GM12878 (cell line): ENCODE measurements around the gene MROH2A. TPM values are rescaled to one million over a fixed set of nuclear protein-coding genes. Genes with fewer than 3 reads are reported as not detected.

Source experiments
- ATAC-seq: fragments of 200-7000 bp; cut with Tn5 transposase; 3 replicates; pipeline ENCODE4 v1.9.1; 2020; ENCODE audit warnings: mild to moderate bottlenecking, moderate library complexity
- BruUV-seq: library from RNA; stranded (reverse); fragments of 400-500 nt; replicated peaks from 2 replicates; lab custom pipeline; 2021; lab: Mats Ljungman, UMichigan
- CTCF ChIA-PET: fragments of 300-600 bp; sonication (Branson Sonifier 250); formaldehyde crosslinking; extraction: SDS; loops from one replicate; lab custom pipeline; 2021; ENCODE audit warnings: inconsistent platforms; lab: Yijun Ruan, JAX
- POLR2A ChIA-PET: fragments of 350-600 bp; formaldehyde crosslinking; extraction: SDS; loops from one replicate; lab custom pipeline; 2021; ENCODE audit warnings: inconsistent platforms; lab: Charles Lee
- RAD21 ChIA-PET: fragments of 300-600 bp; sonication (Branson Sonifier 250); formaldehyde crosslinking; loops from one replicate; lab custom pipeline; 2023; ENCODE audit warnings: antibody characterized with exemption; ENCODE audit not compliant: unreplicated experiment; lab: Charles Lee
- SMC1A ChIA-PET: fragments of 300-600 bp; sonication (Branson Sonifier 250); formaldehyde crosslinking; loops from one replicate; lab custom pipeline; 2023; ENCODE audit not compliant: unreplicated experiment, uncharacterized antibody; lab: Charles Lee
- DNase-seq: peaks from one replicate; pipeline ENCODE4 v3.0.0-alpha.2; 2011; ENCODE audit warnings: low read depth, low spot score
- FAIRE-seq: peaks from 3 replicates; lab custom pipeline; 2011; peaks lifted over from hg19 to GRCh38; lab: Jason Lieb, UNC
- H2AFZ ChIP-seq: 2 replicates; pipeline ENCODE4 v1.6.0; 2011; ENCODE audit warnings: low read depth, low read length, control low read depth; ENCODE audit not compliant: control insufficient read depth
- H3K27ac ChIP-seq: 2 replicates; pipeline ENCODE4 v1.5.1; 2011; ENCODE audit warnings: control low read depth; ENCODE audit not compliant: control insufficient read depth, insufficient read depth
- H3K27me3 ChIP-seq, 2 experiments: replicated peaks in 1 of 2; 2 replicates each; pipeline versions ENCODE4 v1.6.0 to v1.6.1; 2011; ENCODE audit warnings: low read length in 1 of 2; ENCODE audit not compliant: control insufficient read depth in 2 of 2, insufficient read depth in 2 of 2
- H3K36me3 ChIP-seq, 2 experiments: 2 replicates each; pipeline ENCODE4 v1.5.1; 2011; ENCODE audit warnings: low read length in 1 of 2; ENCODE audit not compliant: control insufficient read depth in 2 of 2, insufficient read depth in 2 of 2
- H3K4me1 ChIP-seq: 2 replicates; pipeline ENCODE4 v1.6.1; 2011; ENCODE audit warnings: mild to moderate bottlenecking, low read length, moderate library complexity, mixed read lengths; ENCODE audit not compliant: control insufficient read depth, insufficient read depth
- H3K4me2 ChIP-seq: 2 replicates; pipeline ENCODE4 v1.6.0; 2011; ENCODE audit warnings: control low read depth; ENCODE audit not compliant: control insufficient read depth, insufficient read depth
- H3K4me3 ChIP-seq: fragments of 200-600 bp; sonication (generic); 2 replicates; pipeline ENCODE4 v1.5.1; 2016
- H3K79me2 ChIP-seq: 2 replicates; pipeline ENCODE4 v1.6.0; 2011; ENCODE audit warnings: low read length; ENCODE audit not compliant: control insufficient read depth, insufficient read depth
- H3K9ac ChIP-seq: 2 replicates; pipeline ENCODE4 v1.8.0; 2011; ENCODE audit warnings: low read length, control low read depth, mixed read lengths; ENCODE audit not compliant: control insufficient read depth, insufficient read depth
- H3K9me3 ChIP-seq: replicated peaks from 3 replicates; pipeline ENCODE4 v1.5.1; 2011; ENCODE audit warnings: mild to moderate bottlenecking, low read length; ENCODE audit not compliant: control insufficient read depth, insufficient read depth
- H4K20me1 ChIP-seq: 2 replicates; pipeline ENCODE4 v1.6.0; 2011; ENCODE audit not compliant: control insufficient read depth, insufficient read depth
- ATF3 ChIP-seq: IDR thresholded peaks from 2 replicates; pipeline ENCODE4 v1.6.1; 2011; ENCODE audit warnings: low read depth, mild to moderate bottlenecking, low read length, moderate library complexity, borderline replicate concordance; ENCODE audit errors: extremely low read depth
- ELK1 ChIP-seq: IDR thresholded peaks from 2 replicates; pipeline ENCODE4 v1.6.1; 2012; ENCODE audit warnings: low read depth, low read length, improper control_type of control experiment
- GABPA ChIP-seq: IDR thresholded peaks from 2 replicates; pipeline ENCODE4 v1.6.1; 2014; ENCODE audit warnings: antibody characterized with exemption, low read depth, mild to moderate bottlenecking, inconsistent platforms
- SKIL ChIP-seq: fragments of 450-650 bp; IDR thresholded peaks from 2 replicates; pipeline ENCODE4 v1.6.1; 2017; ENCODE audit warnings: mild to moderate bottlenecking, low read depth, inconsistent platforms; ENCODE audit not compliant: poor library complexity, severe bottlenecking
- SMAD5 ChIP-seq: IDR thresholded peaks from 2 replicates; pipeline ENCODE4 v1.6.1; 2016; ENCODE audit warnings: antibody characterized with exemption, low read depth
- WGBS: methylation state at CpG from one replicate; pipeline ENCODE4 v1.1.6; 2016; ENCODE audit warnings: low lambda C conversion rate; ENCODE audit not compliant: insufficient replicate concordance, insufficient coverage; ENCODE audit errors: missing lambda C conversion rate; 5-methylcytosine and 5-hydroxymethylcytosine counted together
- in situ Hi-C: fragments of 300-500 bp; cut with MboI; formaldehyde crosslinking; loops from 9 replicates; pipeline ENCODE4 v1.14.3; 2018; ENCODE audit warnings: mixed read lengths
- intact Hi-C: fragments of 100-400 bp; cut with micrococcal nuclease; formaldehyde crosslinking; loops from one replicate; pipeline ENCODE4 v1.14.2; 2022; ENCODE audit not compliant: unreplicated experiment
- polyA plus RNA-seq, 11 experiments: library from polyadenylated mRNA; depleted of rRNA in 4 of 11; unstranded in 6 of 11; stranded (reverse) in 5 of 11; fragments of >200 nt; fragmentation: Nextera tagmentation in 4 of 11; fragmentation: Illumina TruSeq in 1 of 11; extraction: Ambion mirVana in 4 of 11; extraction: Trizol in 1 of 11; gene quantifications; 1 replicate in 1 of 11; 2 replicates in 10 of 11; pipeline versions ENCODE4 v1.2.1 to v1.2.3, GENCODE V29; 2011 to 2016; ENCODE audit warnings: inconsistent platforms in 2 of 11, missing spikeins in 2 of 11, low read depth in 1 of 11
- total RNA-seq, 4 experiments: library from RNA; depleted of rRNA in 3 of 4; stranded (reverse); fragments of >200 nt in 3 of 4; fragmentation: Illumina TruSeq in 1 of 4; extraction: Trizol in 1 of 4; gene quantifications; 2 replicates each; pipeline versions ENCODE4 v1.2.1 to v1.2.3, GENCODE V29; 2013 to 2021

The MROH2A gene
- total and polyA plus RNA-seq, 10 of the 15 experiments (the other 5 are each of a cell fraction or from before 2014, with no cell fraction given) = not detected

GRCh38 chr2:233820774-233821105 lies 42.6 kb downstream of the MROH2A start:
- Histone ChIP-seq H3K4me2 (no peak overlapping the region), H3K36me3 (no peaks in the 10 kb centered on the region), H3K27ac (no peak overlapping the region), H3K9me3 (no peaks in the 10 kb centered on the region), H3K79me2 (no peaks in the 10 kb centered on the region), H3K4me3 (no peak overlapping the region), H4K20me1 (no peaks in the 10 kb centered on the region), H3K4me1 (no peaks in the 10 kb centered on the region), H3K27me3 (no peaks in the 10 kb centered on the region; a peak in 3 of 4 replicates), H2AFZ (no peak overlapping the region), H3K9ac (no peak overlapping the region)
- ChIA-PET CTCF (no interaction called here), POLR2A (no interaction called here), SMC1A (interaction anchor here (1.0 kb wide), 1 partner anchor 9 kb away, joined by 3 read pairs; no protein-coding TSS in a partner anchor), RAD21 (no interaction called here)
- no peak for DNase-seq
- in situ Hi-C loops (no loop called here), intact Hi-C loops (no loop called here)
- ATAC-seq = no peak
- 34% methylated on average over 6 of the region's 6 CpGs for WGBS
- BruUV-seq = no TSS peak
- TF ChIP-seq ATF3 = no peak
- TF ChIP-seq SKIL = no peak
- no peak for TF ChIP-seq SMAD5
- TF ChIP-seq ELK1 = no peak
- TF ChIP-seq GABPA = no peak
- FAIRE-seq = no peak
